Measurements from ENCODE around the gene TAF5L. TPM values are rescaled to one million over a fixed set of nuclear protein-coding genes. Genes with fewer than 3 reads are reported as not detected.

Gene TAF5L
- total RNA-seq (10 to 100 TPM; 18.8 to 28.9 (median 21.9) TPM), total RNA-seq (26.2 to 67.1 (median 40.2) reads per million in 29 experiments)
- 18.6 TPM for total RNA-seq (2013)

DNA sequence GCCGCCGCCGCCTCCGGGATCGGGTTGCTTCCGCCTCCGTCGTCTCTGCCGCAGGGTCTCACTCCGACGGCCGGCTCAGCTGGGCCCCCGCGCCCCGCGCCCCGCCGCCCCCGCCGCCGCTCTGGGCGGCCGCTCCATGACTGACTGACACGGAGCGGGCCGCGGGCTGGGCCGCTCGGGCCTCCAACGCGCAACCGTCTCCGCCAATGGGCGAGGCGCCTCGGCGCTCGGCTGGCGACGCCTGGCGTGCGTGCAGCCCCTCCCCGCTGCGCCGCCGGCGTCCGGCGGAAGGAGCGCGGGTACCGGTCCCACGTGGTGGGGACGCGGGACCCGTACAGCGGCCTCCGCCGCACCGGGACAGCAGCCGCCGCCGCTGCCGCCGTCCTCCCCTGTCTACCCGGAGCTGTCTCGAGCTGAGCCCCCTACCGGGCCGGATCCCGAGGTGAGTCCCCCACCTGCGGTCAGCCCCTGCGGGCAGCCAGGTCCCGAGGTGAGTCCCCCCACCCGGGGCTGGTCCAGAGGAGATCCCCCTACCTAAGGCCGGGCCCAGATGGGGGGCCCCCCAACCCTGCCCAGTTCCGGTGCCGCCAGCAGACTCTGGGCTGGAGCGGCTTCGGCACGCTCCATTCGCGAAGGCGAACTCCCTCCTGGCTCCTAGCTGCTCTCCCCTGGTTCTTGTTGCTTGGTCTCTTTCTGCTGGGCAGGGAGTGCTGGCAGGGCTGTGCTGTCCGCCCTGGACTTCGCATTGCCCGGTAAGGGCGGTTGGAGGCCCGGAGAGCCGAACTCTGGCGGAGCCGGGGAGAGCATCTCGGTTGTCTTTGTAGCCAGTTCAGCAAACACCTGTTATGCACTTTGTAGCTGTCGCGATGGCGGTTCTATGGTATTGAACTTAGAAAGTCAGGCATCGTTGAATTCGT is at the start of gene TAF5L, which contains the start of gene URB2:
TAF5L (minus strand) TSS at position 208 of the 917 bp plus-strand sequence. CDS start 11,640 bp downstream, outside the sequence.
URB2 (plus strand) TSS at position 333 of the 917 bp plus-strand sequence. CDS start 1,387 bp downstream, outside the sequence.
- peak within 1 kb of the TSS; percentile 90 to 97 for H3K4me3 ChIP-seq (ENCODE audit: control insufficient read depth in 1 of 2, extremely low read depth in 1 of 2, low read length in 1 of 2)
- peaks cover 0 to 3% of the 10 kb centered on the region in 2 donors for H3K36me3 ChIP-seq (ENCODE audit: control insufficient read depth in 2 of 2, extremely low read depth in 1 of 2, insufficient read depth in 1 of 2, low read length in 1 of 2)
- WGBS (ENCODE audit: insufficient coverage) = under 1% methylated on average over 94 of the region's 97 CpGs
- Mint-ChIP-seq H3K27ac (peak within 1 kb of the TSS; percentile 93 to 96), H3K36me3 (peaks cover 8% of the 10 kb centered on the region), H3K9me3 (no peaks in the 10 kb centered on the region), H3K4me1 (peaks cover 56 to 64% (median 63%) of the 10 kb centered on the region in 3 donors), H3K27me3 (no peaks in the 10 kb centered on the region), H3K4me3 (peak within 1 kb of the TSS; percentile 92 to 98 (median 98))
- DNase-seq (peak; percentile 67 to 91 (median 80)), ATAC-seq (replicated peaks in 1 of 4) (peak; percentile 91 to 93 (median 92))
- peaks cover 14 to 25% of the 10 kb centered on the region in 2 experiments for H3K4me1 ChIP-seq (ENCODE audit: control insufficient read depth in 1 of 2, extremely low read depth in 1 of 2, insufficient read depth in 2 of 2, low read length in 2 of 2)
- H3K27me3 ChIP-seq (replicated peaks in 1 of 2; ENCODE audit: control insufficient read depth in 2 of 2, extremely low read depth in 1 of 2, insufficient read depth in 2 of 2, low read length in 1 of 2) = no peaks in the 10 kb centered on the region
- H3K27ac ChIP-seq (ENCODE audit: low read length) = peak within 1 kb of the TSS; percentile 71
- ChIA-PET POLR2A (no interaction called here), CTCF (interaction anchor here in 1 of 2 donors (1.1 kb wide), 1 partner anchor 1017 kb away, joined by 3 read pairs; no protein-coding TSS in a partner anchor)
- no peaks in the 10 kb centered on the region for H3K9me3 ChIP-seq

DNA sequence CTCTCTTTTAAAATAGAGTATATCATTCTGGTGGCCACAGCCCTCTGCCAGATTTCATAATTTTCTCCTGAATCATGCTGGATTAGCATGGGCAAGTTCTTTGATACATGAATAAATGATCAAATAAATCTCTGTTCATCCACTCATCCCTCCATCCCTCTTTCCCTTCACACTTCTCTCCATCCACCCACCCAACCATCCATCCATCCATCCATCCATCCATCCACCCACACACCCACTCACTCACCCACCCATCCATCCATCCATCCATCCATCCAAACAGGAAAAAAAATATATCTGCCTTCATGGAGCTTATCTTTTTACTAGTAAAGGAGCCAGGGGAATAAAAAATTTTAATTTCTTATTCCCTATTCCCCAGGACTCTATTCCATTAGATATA is 49.5 kb upstream of the TAF5L start:
- ChIA-PET POLR2A (interaction anchor here in 1 of 2 donors (0.7 kb wide), 2 partner anchors 35 to 598 kb away, joined by 3 to 5 read pairs; no protein-coding TSS in a partner anchor), CTCF (interaction anchor here in 1 of 2 donors (0.7 kb wide), 1 partner anchor 177 kb away, joined by 4 read pairs; no protein-coding TSS in a partner anchor)
- H3K9me3 Mint-ChIP-seq = no peaks in the 10 kb centered on the region
- no peak overlapping the region for H3K27ac ChIP-seq (ENCODE audit: low read length)
- H3K4me3 Mint-ChIP-seq = no peak overlapping the region
- no peak for ATAC-seq (replicated peaks in 1 of 4)
- H3K4me1 ChIP-seq (ENCODE audit: control insufficient read depth in 1 of 2, extremely low read depth in 1 of 2, insufficient read depth in 2 of 2, low read length in 2 of 2) = peaks cover 3 to 6% of the 10 kb centered on the region in 2 experiments
- H3K27ac Mint-ChIP-seq = no peak overlapping the region
- no peaks in the 10 kb centered on the region for H3K9me3 ChIP-seq
- H3K27me3 ChIP-seq (replicated peaks in 1 of 2; ENCODE audit: control insufficient read depth in 2 of 2, extremely low read depth in 1 of 2, insufficient read depth in 2 of 2, low read length in 1 of 2) = no peaks in the 10 kb centered on the region
- H3K36me3 Mint-ChIP-seq = peaks cover under 1% of the 10 kb centered on the region
- DNase-seq = no peak
- H3K4me1 Mint-ChIP-seq = peaks cover 4 to 22% (median 10%) of the 10 kb centered on the region in 3 donors
- H3K27me3 Mint-ChIP-seq = no peaks in the 10 kb centered on the region
- H3K36me3 ChIP-seq (ENCODE audit: control insufficient read depth in 2 of 2, extremely low read depth in 1 of 2, insufficient read depth in 1 of 2, low read length in 1 of 2) = no peaks in the 10 kb centered on the region
- H3K4me3 ChIP-seq (ENCODE audit: control insufficient read depth in 1 of 2, extremely low read depth in 1 of 2, low read length in 1 of 2) = no peak overlapping the region

DNA sequence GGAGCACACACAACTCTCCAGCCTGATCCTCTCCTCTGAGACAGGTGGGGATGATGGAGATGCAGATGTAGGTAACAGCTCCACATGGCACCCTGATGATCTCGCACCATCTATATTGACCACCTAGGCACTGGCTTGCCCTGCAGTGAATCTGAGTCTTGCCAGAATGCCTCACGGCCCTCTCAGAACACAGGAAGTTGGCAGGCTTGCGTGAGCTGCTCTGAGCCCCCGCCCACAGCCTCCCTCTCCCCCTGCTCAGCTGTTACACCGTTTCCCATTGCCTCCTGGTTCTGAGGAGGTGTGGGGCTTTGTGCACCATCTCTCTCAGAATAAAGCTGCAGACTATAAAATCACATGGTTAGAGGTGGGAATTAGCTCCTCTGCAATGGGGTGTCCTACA is 48.1 kb upstream of the TAF5L start:
- H3K4me1 Mint-ChIP-seq = peaks cover 4 to 22% (median 10%) of the 10 kb centered on the region in 3 donors
- Histone ChIP-seq H3K4me1 (ENCODE audit: control insufficient read depth in 1 of 2, extremely low read depth in 1 of 2, insufficient read depth in 2 of 2, low read length in 2 of 2) (peaks cover 3 to 6% of the 10 kb centered on the region in 2 experiments), H3K27ac (ENCODE audit: low read length) (no peak overlapping the region), H3K9me3 (no peaks in the 10 kb centered on the region), H3K27me3 (replicated peaks in 1 of 2; ENCODE audit: control insufficient read depth in 2 of 2, extremely low read depth in 1 of 2, insufficient read depth in 2 of 2, low read length in 1 of 2) (no peaks in the 10 kb centered on the region), H3K36me3 (ENCODE audit: control insufficient read depth in 2 of 2, extremely low read depth in 1 of 2, insufficient read depth in 1 of 2, low read length in 1 of 2) (no peaks in the 10 kb centered on the region), H3K4me3 (ENCODE audit: control insufficient read depth in 1 of 2, extremely low read depth in 1 of 2, low read length in 1 of 2) (no peak overlapping the region)
- DNase-seq (peak in 6 of 35 experiments; percentile 6 to 20 (median 14)), ATAC-seq (replicated peaks in 1 of 4) (peak in 3 of 4 experiments; percentile 57 to 74 (median 58))
- H3K27me3 Mint-ChIP-seq = no peaks in the 10 kb centered on the region
- 40% methylated on average over 1 of the region's 5 CpGs for whole genome bisulfite sequencing (ENCODE audit: insufficient coverage)
- H3K27ac Mint-ChIP-seq = no peak overlapping the region
- no peak overlapping the region for H3K4me3 Mint-ChIP-seq
- peaks cover 6% of the 10 kb centered on the region for H3K36me3 Mint-ChIP-seq
- H3K9me3 Mint-ChIP-seq = no peaks in the 10 kb centered on the region
- ChIA-PET CTCF (no interaction called here), POLR2A (no interaction called here)

DNA sequence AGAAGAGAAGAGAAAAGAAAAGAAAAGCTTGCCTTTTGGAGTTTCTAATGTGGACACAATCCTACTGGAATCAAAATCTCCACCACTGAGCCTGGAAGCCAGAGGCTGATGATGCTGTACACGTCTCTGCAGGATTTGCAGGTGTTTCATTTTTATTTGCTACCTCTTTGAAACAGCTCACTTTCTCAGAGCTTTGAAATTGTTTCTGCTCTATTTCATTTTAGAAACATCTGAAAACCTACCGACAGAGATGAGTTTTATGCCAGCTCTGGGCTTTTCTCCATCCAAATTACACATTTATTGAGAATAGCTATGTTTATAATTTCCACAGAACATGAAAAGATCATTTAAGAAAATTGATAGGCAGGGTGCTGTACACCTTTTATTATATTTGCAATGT is 46.3 kb upstream of the TAF5L start:
- H3K4me3 Mint-ChIP-seq = no peak overlapping the region
- H3K27ac ChIP-seq (ENCODE audit: low read length) = no peak overlapping the region
- DNase-seq (no peak), ATAC-seq (replicated peaks in 1 of 4) (no peak)
- H3K36me3 Mint-ChIP-seq = peaks cover 18% of the 10 kb centered on the region
- H3K9me3 Mint-ChIP-seq = no peaks in the 10 kb centered on the region
- H3K27ac Mint-ChIP-seq = no peak overlapping the region
- no peaks in the 10 kb centered on the region for H3K9me3 ChIP-seq
- WGBS (ENCODE audit: insufficient coverage) = 67% methylated on average over 1 of the region's 2 CpGs
- POLR2A ChIA-PET = no interaction called here
- no peaks in the 10 kb centered on the region for H3K27me3 ChIP-seq (replicated peaks in 1 of 2; ENCODE audit: control insufficient read depth in 2 of 2, extremely low read depth in 1 of 2, insufficient read depth in 2 of 2, low read length in 1 of 2)
- H3K27me3 Mint-ChIP-seq = no peaks in the 10 kb centered on the region
- H3K4me1 ChIP-seq (ENCODE audit: control insufficient read depth in 1 of 2, extremely low read depth in 1 of 2, insufficient read depth in 2 of 2, low read length in 2 of 2) = peaks cover 3 to 6% of the 10 kb centered on the region in 2 experiments
- CTCF ChIA-PET = interaction anchor here (0.5 to 0.6 kb wide), 2 partner anchors 511 to 572 kb away, joined by 4 to 5 read pairs; no protein-coding TSS in a partner anchor
- no peak overlapping the region for H3K4me3 ChIP-seq (ENCODE audit: control insufficient read depth in 1 of 2, extremely low read depth in 1 of 2, low read length in 1 of 2)
- peaks cover 4 to 22% (median 10%) of the 10 kb centered on the region in 3 donors for H3K4me1 Mint-ChIP-seq
- H3K36me3 ChIP-seq (ENCODE audit: control insufficient read depth in 2 of 2, extremely low read depth in 1 of 2, insufficient read depth in 1 of 2, low read length in 1 of 2) = no peaks in the 10 kb centered on the region

DNA sequence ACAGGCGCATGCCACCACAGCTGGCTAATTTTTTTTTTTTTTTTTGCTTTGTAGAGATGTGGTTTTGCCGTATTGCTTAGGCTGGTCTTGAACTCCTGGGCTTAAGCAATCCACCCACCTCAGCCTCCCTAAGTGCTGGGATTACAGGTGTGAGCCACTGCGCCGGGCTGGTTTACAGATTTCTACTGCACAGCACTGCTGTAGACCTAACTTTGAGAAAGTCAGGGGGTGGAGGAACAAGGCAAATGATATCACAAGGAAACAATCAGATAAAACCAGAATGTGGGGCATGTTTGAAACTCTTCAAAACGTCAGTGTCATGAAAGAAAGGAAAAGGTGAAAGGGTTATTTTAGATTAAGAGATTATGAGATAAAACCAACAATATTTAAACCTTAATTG is 45.4 kb upstream of the TAF5L start:
- ChIA-PET POLR2A (no interaction called here), CTCF (interaction anchor here in 1 of 2 donors (0.7 kb wide), 1 partner anchor 34 kb away, joined by 6 read pairs; no protein-coding TSS in a partner anchor)
- H3K4me3 Mint-ChIP-seq = no peak overlapping the region
- H3K9me3 Mint-ChIP-seq = no peaks in the 10 kb centered on the region
- WGBS (ENCODE audit: insufficient coverage) = no CpG with 5 or more reads among the region's 5 CpGs
- H3K27me3 Mint-ChIP-seq = no peaks in the 10 kb centered on the region
- H3K27ac Mint-ChIP-seq = peak overlapping the region in 1 of 2 donors; percentile 5
- peaks cover 18% of the 10 kb centered on the region for H3K36me3 Mint-ChIP-seq
- ATAC-seq (replicated peaks in 1 of 4) (no peak), DNase-seq (no peak)
- no peaks in the 10 kb centered on the region for H3K27me3 ChIP-seq (replicated peaks in 1 of 2; ENCODE audit: control insufficient read depth in 2 of 2, extremely low read depth in 1 of 2, insufficient read depth in 2 of 2, low read length in 1 of 2)
- no peak overlapping the region for H3K27ac ChIP-seq (ENCODE audit: low read length)
- no peaks in the 10 kb centered on the region for H3K9me3 ChIP-seq
- H3K4me1 Mint-ChIP-seq = peaks cover 4 to 22% (median 10%) of the 10 kb centered on the region in 3 donors
- H3K4me3 ChIP-seq (ENCODE audit: control insufficient read depth in 1 of 2, extremely low read depth in 1 of 2, low read length in 1 of 2) = no peak overlapping the region
- H3K36me3 ChIP-seq (ENCODE audit: control insufficient read depth in 2 of 2, extremely low read depth in 1 of 2, insufficient read depth in 1 of 2, low read length in 1 of 2) = no peaks in the 10 kb centered on the region
- H3K4me1 ChIP-seq (ENCODE audit: control insufficient read depth in 1 of 2, extremely low read depth in 1 of 2, insufficient read depth in 2 of 2, low read length in 2 of 2) = peaks cover 3 to 6% of the 10 kb centered on the region in 2 experiments

DNA sequence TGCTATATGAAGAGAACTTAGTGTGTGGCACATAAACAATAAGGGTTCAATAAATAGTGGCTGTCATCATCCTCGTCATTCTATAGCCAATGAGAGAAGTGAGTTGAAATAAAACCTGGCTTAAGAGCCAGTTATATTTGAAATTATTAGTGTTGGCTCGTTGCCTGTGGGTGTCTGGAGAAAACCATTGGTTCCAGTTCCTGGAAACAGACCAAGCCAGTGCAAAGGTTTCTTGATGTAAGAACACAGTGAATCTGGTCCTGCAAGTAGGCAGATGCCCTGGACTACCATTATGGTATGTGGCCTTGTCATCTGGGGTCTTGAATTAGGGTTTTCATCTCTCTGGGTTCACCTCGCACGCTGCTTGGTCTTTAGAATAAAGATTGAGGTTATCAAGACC is 43.4 kb upstream of the TAF5L start:
- POLR2A ChIA-PET = no interaction called here
- peaks cover 4 to 20% (median 10%) of the 10 kb centered on the region in 3 donors for H3K4me1 Mint-ChIP-seq
- H3K36me3 Mint-ChIP-seq = peaks cover 18% of the 10 kb centered on the region
- ATAC-seq (replicated peaks in 1 of 4) (no peak), DNase-seq (no peak)
- Histone ChIP-seq H3K27ac (ENCODE audit: low read length) (no peak overlapping the region), H3K4me1 (ENCODE audit: control insufficient read depth in 1 of 2, extremely low read depth in 1 of 2, insufficient read depth in 2 of 2, low read length in 2 of 2) (peaks cover 3 to 11% of the 10 kb centered on the region in 2 experiments), H3K9me3 (no peaks in the 10 kb centered on the region), H3K4me3 (ENCODE audit: control insufficient read depth in 1 of 2, extremely low read depth in 1 of 2, low read length in 1 of 2) (no peak overlapping the region), H3K27me3 (replicated peaks in 1 of 2; ENCODE audit: control insufficient read depth in 2 of 2, extremely low read depth in 1 of 2, insufficient read depth in 2 of 2, low read length in 1 of 2) (no peaks in the 10 kb centered on the region), H3K36me3 (ENCODE audit: control insufficient read depth in 2 of 2, extremely low read depth in 1 of 2, insufficient read depth in 1 of 2, low read length in 1 of 2) (no peaks in the 10 kb centered on the region)
- H3K27ac Mint-ChIP-seq = no peak overlapping the region
- no peaks in the 10 kb centered on the region for H3K27me3 Mint-ChIP-seq
- 89% methylated on average over 3 of the region's 4 CpGs for WGBS (ENCODE audit: insufficient coverage)
- H3K9me3 Mint-ChIP-seq = no peaks in the 10 kb centered on the region
- CTCF ChIA-PET = no interaction called here
- H3K4me3 Mint-ChIP-seq = no peak overlapping the region

Data from T-cell (primary cell).